Measurements from ENCODE around the gene GDA. TPM values are rescaled to one million over a fixed set of nuclear protein-coding genes. Genes with fewer than 3 reads are reported as not detected.

Gene GDA
- total RNA-seq, 1 donor from 2014 or later: 1.8 TPM

GRCh38 chr9:72226146-72226812 lies 77.0 kb downstream of the GDA start:
- no peaks in the 10 kb centered on the region for H3K27me3 ChIP-seq (ENCODE audit: control insufficient read depth, insufficient read depth, low read length)
- H3K36me3 ChIP-seq (ENCODE audit: control insufficient read depth, insufficient read depth, low read length): no peaks in the 10 kb centered on the region
- H3K4me3 ChIP-seq (ENCODE audit: low read depth, low read length): no peak overlapping the region
- TF ChIP-seq, protein P1, sequence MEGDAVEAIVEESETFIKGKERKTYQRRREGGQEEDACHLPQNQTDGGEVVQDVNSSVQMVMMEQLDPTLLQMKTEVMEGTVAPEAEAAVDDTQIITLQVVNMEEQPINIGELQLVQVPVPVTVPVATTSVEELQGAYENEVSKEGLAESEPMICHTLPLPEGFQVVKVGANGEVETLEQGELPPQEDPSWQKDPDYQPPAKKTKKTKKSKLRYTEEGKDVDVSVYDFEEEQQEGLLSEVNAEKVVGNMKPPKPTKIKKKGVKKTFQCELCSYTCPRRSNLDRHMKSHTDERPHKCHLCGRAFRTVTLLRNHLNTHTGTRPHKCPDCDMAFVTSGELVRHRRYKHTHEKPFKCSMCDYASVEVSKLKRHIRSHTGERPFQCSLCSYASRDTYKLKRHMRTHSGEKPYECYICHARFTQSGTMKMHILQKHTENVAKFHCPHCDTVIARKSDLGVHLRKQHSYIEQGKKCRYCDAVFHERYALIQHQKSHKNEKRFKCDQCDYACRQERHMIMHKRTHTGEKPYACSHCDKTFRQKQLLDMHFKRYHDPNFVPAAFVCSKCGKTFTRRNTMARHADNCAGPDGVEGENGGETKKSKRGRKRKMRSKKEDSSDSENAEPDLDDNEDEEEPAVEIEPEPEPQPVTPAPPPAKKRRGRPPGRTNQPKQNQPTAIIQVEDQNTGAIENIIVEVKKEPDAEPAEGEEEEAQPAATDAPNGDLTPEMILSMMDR (IDR thresholded peaks at IDR 0.05; ENCODE audit: insufficient read depth, low read length, severe bottlenecking): no peak
- FAIRE-seq (no peak), DNase-seq (ENCODE audit: low read depth) (no peak)

DNA sequence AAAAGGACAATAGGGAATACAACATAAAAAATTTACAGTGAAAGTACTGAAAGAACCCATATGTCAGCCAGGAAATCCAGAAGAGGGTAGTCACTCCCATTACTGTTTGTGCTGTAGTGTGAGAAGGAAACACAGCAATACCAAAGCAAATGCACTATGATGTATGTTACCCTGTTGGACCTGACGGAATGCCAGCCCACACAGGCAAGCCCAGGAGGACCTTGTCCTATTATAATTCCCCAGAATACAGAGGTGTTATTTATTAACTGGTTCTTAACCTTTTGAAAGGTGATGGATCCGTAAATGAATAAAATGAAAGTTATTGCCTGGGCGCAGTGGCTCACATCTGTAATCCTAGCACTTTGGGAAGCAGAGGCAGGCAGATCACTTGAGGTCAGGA lies 79.0 kb downstream of the GDA start:
- no peak for FAIRE-seq
- no peak for DNase-seq (ENCODE audit: low read depth)
- TF ChIP-seq, protein P1 (IDR thresholded peaks at IDR 0.05; ENCODE audit: insufficient read depth, low read length, severe bottlenecking): no peak
- Histone ChIP-seq H3K4me3 (ENCODE audit: low read depth, low read length) (no peak overlapping the region), H3K36me3 (ENCODE audit: control insufficient read depth, insufficient read depth, low read length) (no peaks in the 10 kb centered on the region), H3K27me3 (ENCODE audit: control insufficient read depth, insufficient read depth, low read length) (no peaks in the 10 kb centered on the region)

- no peaks in the 10 kb centered on the region for H3K27me3 ChIP-seq (ENCODE audit: control insufficient read depth, insufficient read depth, low read length)
- H3K36me3 ChIP-seq (ENCODE audit: control insufficient read depth, insufficient read depth, low read length): no peaks in the 10 kb centered on the region
- H3K4me3 ChIP-seq (ENCODE audit: low read depth, low read length): no peak overlapping the region
- TF ChIP-seq, protein P1 (IDR thresholded peaks at IDR 0.05; ENCODE audit: insufficient read depth, low read length, severe bottlenecking): no peak
- DNase-seq (ENCODE audit: low read depth) (no peak), FAIRE-seq (no peak)
Measured at GRCh38 chr9:72232778-72233177, 83.5 kb downstream of the GDA start.

GRCh38 chr9:72247549-72247948 lies 98.3 kb downstream of the GDA start:
- FAIRE-seq: no peak
- no peaks in the 10 kb centered on the region for H3K27me3 ChIP-seq (ENCODE audit: control insufficient read depth, insufficient read depth, low read length)
- TF ChIP-seq, protein P1 (IDR thresholded peaks at IDR 0.05; ENCODE audit: insufficient read depth, low read length, severe bottlenecking): no peak

DNA sequence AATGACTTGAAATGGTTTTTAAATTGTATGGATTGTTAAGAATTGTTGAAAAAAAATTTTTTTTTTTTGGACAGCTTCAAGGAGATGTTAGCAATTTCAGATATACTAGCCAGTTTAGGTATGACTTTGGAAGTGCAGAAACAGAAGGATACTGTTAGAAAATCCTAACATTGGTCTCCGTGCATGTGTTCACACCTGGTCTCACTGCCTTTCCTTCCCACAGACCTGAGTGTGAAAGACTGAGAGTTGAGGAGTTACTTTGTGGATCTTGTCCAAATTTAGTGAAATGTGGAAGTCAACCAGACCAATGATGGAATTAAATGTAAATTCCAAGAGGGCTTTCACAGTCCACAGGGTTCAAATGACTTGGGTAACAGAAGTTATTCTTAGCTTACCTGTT lies 102.3 kb downstream of the GDA start:
- H3K36me3 ChIP-seq (ENCODE audit: control insufficient read depth, insufficient read depth, low read length): no peaks in the 10 kb centered on the region
- TF ChIP-seq, protein P1 (IDR thresholded peaks at IDR 0.05; ENCODE audit: insufficient read depth, low read length, severe bottlenecking): no peak
- no peaks in the 10 kb centered on the region for H3K27me3 ChIP-seq (ENCODE audit: control insufficient read depth, insufficient read depth, low read length)
- FAIRE-seq (no peak), DNase-seq (ENCODE audit: low read depth) (no peak)
- H3K4me3 ChIP-seq (ENCODE audit: low read depth, low read length): no peak overlapping the region

More at GRCh38 chr9:72247549-72247948, 98.3 kb downstream of the GDA start:
- H3K36me3 ChIP-seq (ENCODE audit: control insufficient read depth, insufficient read depth, low read length): no peaks in the 10 kb centered on the region
- H3K4me3 ChIP-seq (ENCODE audit: low read depth, low read length): no peak overlapping the region
- no peak for DNase-seq (ENCODE audit: low read depth)

Data from bronchial epithelial cell (primary cell).